ENCODE results near the gene N4BP2. TPM values are rescaled to one million over a fixed set of nuclear protein-coding genes. Genes with fewer than 3 reads are reported as not detected.

N4BP2 gene
- total RNA-seq (2014; rRNA removed) (3.4 and 3.9 TPM in 2 replicates), Bru-seq, nascent RNA (percentile 75 among the genes with signal in this experiment), BruChase-seq, experiment 1, labeled RNA remaining after a 6-hour chase (percentile 66 among the genes with signal in this experiment), BruChase-seq, experiment 2, labeled RNA remaining after a 2-hour chase (percentile 66 among the genes with signal in this experiment)
- long read RNA-seq, partial matches to known transcripts: 8 of 20 reads
- long read RNA-seq, other reads (novel, unspliced or antisense): 12 of 20 reads

DNA sequence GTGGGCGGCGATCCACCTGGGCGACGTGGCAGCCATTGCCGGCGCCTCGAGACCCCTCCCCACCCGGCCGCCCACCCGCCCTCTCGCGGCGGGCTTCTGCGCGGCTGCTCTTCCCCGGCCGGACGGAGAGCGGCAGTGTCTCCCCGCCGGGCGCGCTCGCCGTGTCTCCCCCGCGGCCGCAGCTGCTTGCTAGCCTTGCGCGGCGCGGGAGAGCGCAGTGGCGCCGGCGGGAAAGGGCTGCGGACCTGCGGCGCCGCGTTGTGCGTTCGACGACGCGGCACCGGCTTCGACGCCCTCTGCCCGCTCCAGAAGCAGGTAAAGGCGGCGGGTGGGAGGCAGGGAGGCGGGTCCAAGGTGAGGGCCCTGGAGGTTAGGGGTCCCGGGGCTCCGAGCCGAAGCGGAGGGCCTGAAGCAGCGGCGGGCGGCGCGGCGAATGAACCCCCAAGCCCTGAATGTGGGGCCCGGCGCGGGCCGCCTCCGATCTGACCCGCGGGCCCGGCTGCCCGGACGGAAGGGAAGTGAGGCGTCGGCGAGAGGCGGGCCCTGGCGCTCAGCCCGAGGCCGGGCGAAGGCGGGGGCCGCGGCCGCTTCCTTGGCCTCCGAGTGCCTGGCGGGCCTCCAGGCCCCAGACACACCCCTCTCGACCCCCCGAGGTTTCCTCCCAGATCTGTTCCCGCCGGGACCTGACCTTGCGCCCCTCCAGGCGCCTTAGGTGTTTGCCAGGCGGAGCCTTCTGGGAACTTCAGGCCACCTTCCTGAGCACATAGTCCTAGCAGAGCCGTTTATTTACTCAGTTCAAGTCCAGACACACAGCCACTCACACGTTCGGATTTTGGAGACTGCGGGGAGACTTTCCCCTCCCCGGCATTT is at the start of gene N4BP2:
Gene N4BP2, plus strand, starts transcription at position 135 of the 870 bp plus-strand sequence. CDS start 40,491 bp downstream, outside the sequence.
- H3K36me3 ChIP-seq (ENCODE audit: low read depth, low read length): no peaks in the 10 kb centered on the region
- peak within 1 kb of the TSS; percentile 98 for H3K4me2 ChIP-seq (ENCODE audit: low read length)
- ATAC-seq: peak; percentile 55
- H3K9ac ChIP-seq (ENCODE audit: low read length): peak within 1 kb of the TSS; percentile 96
- H3K4me1 ChIP-seq (ENCODE audit: insufficient read depth, low read length): peaks cover 17% of the 10 kb centered on the region
- peak within 1 kb of the TSS; percentile 88 for H3K27ac ChIP-seq (ENCODE audit: low read length)
- H3K4me3 ChIP-seq (ENCODE audit: low read length): peak within 1 kb of the TSS; percentile 81
- peaks cover 19% of the 10 kb centered on the region for H3K79me2 ChIP-seq (ENCODE audit: low read length)
- BruUV-seq (replicated peaks): no TSS peak
- ChIA-PET CTCF (no interaction called here), POLR2A (ENCODE audit: unreplicated experiment) (no interaction called here)
- H3K9me3 ChIP-seq (ENCODE audit: low read length): no peaks in the 10 kb centered on the region
- intact Hi-C loops (cut with micrococcal nuclease): loop anchor here (2.0 to 5.0 kb wide), 4 partner anchors 64 to 355 kb away; partner anchors contain the start of gene PDS5A
- no peak for TF ChIP-seq EZH2phosphoT487 (IDR thresholded peaks at IDR 0.05; ENCODE audit: borderline replicate concordance, low read length)
- TF ChIP-seq, protein P1, sequence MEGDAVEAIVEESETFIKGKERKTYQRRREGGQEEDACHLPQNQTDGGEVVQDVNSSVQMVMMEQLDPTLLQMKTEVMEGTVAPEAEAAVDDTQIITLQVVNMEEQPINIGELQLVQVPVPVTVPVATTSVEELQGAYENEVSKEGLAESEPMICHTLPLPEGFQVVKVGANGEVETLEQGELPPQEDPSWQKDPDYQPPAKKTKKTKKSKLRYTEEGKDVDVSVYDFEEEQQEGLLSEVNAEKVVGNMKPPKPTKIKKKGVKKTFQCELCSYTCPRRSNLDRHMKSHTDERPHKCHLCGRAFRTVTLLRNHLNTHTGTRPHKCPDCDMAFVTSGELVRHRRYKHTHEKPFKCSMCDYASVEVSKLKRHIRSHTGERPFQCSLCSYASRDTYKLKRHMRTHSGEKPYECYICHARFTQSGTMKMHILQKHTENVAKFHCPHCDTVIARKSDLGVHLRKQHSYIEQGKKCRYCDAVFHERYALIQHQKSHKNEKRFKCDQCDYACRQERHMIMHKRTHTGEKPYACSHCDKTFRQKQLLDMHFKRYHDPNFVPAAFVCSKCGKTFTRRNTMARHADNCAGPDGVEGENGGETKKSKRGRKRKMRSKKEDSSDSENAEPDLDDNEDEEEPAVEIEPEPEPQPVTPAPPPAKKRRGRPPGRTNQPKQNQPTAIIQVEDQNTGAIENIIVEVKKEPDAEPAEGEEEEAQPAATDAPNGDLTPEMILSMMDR (conservative IDR thresholded peaks at IDR 0.05; ENCODE audit: low read depth, low read length): peak; percentile 52
- DNase-seq: peak; percentile 68
- H4K20me1 ChIP-seq (ENCODE audit: low read length): no peaks in the 10 kb centered on the region
- H3K27me3 ChIP-seq (ENCODE audit: low read length): no peaks in the 10 kb centered on the region
- no peaks in the 10 kb centered on the region for H3K9me2 ChIP-seq (replicated peaks; ENCODE audit: low read length)
- peak within 1 kb of the TSS; percentile 90 for H2AFZ ChIP-seq (ENCODE audit: low read length)
- H3F3A ChIP-seq (ENCODE audit: low read length, unreplicated experiment): no peaks in the 10 kb centered on the region

DNA sequence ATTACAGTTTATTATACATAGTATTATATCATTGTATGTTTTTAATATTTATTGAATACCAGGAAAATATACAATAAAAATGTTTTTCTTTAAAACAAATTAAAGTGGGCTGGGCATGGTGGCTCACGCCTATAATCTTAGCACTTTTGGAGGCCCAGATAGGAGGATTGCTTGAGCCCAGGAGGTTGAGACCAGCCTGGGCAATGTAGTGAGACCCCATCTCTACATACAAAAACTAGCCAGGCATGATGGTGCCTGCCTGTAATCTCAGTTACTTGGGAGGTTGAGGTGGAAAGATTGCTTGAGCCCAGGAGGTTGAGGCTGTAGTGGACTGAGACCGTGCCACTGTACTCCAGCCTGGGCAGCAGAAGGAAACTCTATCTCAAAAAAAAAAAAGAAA is 40.6 kb upstream of the N4BP2 start:
- H2AFZ ChIP-seq (ENCODE audit: low read length): no peak overlapping the region
- no peak for ATAC-seq
- no peaks in the 10 kb centered on the region for H3K9me2 ChIP-seq (replicated peaks; ENCODE audit: low read length)
- DNase-seq: no peak
- no peak overlapping the region for H3K9ac ChIP-seq (ENCODE audit: low read length)
- intact Hi-C loops (cut with micrococcal nuclease): no loop called here
- H3K36me3 ChIP-seq (ENCODE audit: low read depth, low read length): no peaks in the 10 kb centered on the region
- no peaks in the 10 kb centered on the region for H3K4me1 ChIP-seq (ENCODE audit: insufficient read depth, low read length)
- no peak overlapping the region for H3K27ac ChIP-seq (ENCODE audit: low read length)
- CTCF ChIA-PET: interaction anchor here (0.6 kb wide), 1 partner anchor 268 kb away, joined by 3 read pairs; no protein-coding TSS in a partner anchor
- POLR2A ChIA-PET (ENCODE audit: unreplicated experiment): no interaction called here
- H3K9me3 ChIP-seq (ENCODE audit: low read length): no peaks in the 10 kb centered on the region
- TF ChIP-seq, protein P1 (conservative IDR thresholded peaks at IDR 0.05; ENCODE audit: low read depth, low read length): no peak
- no peak for TF ChIP-seq EZH2phosphoT487 (IDR thresholded peaks at IDR 0.05; ENCODE audit: borderline replicate concordance, low read length)
- no peak for TF ChIP-seq EZH2 (IDR thresholded peaks at IDR 0.05; ENCODE audit: low read length, unreplicated experiment)
- no peaks in the 10 kb centered on the region for H3K27me3 ChIP-seq (ENCODE audit: low read length)
- BruUV-seq (replicated peaks): no TSS peak
- H3K4me3 ChIP-seq (ENCODE audit: low read length): no peak overlapping the region
- H3K4me2 ChIP-seq (ENCODE audit: low read length): no peak overlapping the region
- no peaks in the 10 kb centered on the region for H4K20me1 ChIP-seq (ENCODE audit: low read length)
- H3F3A ChIP-seq (ENCODE audit: low read length, unreplicated experiment): no peaks in the 10 kb centered on the region
- H3K79me2 ChIP-seq (ENCODE audit: low read length): no peaks in the 10 kb centered on the region

All from PC-3 (cell line).